ENCODE measurements around the gene TRIM34.
"Not testable (repeated sequence)": the region's sequence is repeated elsewhere in the genome, so short reads cannot be mapped to it uniquely, and the experiment has no call there.

Gene TRIM34

GRCh38 chr11:5688482-5688881, 63.7 kb downstream of the TRIM34 start:
- no peak for FAIRE-seq

GRCh38 chr11:5689551-5689983, 64.8 kb downstream of the TRIM34 start, which contains the start of gene TRIM22:
TSS of gene TRIM22 (plus strand) at chr11:5689790. CDS start at chr11:5696233, 6,443 bp downstream.
- no peak for FAIRE-seq

- FAIRE-seq, result no peak
These were observed 65.4 kb downstream of the TRIM34 start for GRCh38 chr11:5690216-5690615.

- FAIRE-seq, result no peak
These were observed 65.9 kb downstream of the TRIM34 start for GRCh38 chr11:5690736-5691135.

GRCh38 chr11:5691238-5691963, 66.6 kb downstream of the TRIM34 start:
- not testable (repeated sequence) for FAIRE-seq

GRCh38 chr11:5691964-5692361, 67.2 kb downstream of the TRIM34 start:
- no peak for FAIRE-seq
